ENCODE data around the gene CAPN3. TPM values are rescaled to one million over a fixed set of nuclear protein-coding genes. Genes with fewer than 3 reads are reported as not detected.

Gene CAPN3
- polyA plus RNA-seq, 1 donor from 2014 or later = 1.5 TPM

DNA sequence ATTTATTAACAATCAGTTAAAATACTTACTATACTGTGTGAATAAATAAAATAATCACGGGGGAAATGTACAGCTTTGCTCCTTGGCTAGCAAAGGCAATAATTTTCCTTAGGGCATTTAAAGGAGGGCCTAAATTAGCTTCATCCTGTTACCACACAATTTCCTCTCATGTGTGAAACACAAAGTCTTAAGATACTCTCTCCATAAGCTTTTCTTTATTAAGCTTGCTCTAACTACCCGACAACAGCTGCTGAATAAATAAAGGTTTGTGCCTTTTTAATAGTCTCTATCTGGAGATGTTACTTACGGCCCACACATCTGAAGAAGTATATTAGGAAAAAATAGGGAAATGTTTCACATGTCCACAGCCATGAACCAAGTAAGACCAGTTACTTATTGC, 102.0 kb downstream of the CAPN3 start:
- no peaks in the 10 kb centered on the region for H3K36me3 ChIP-seq (ENCODE audit: insufficient read depth, low read length)
- TF ChIP-seq, protein P1, sequence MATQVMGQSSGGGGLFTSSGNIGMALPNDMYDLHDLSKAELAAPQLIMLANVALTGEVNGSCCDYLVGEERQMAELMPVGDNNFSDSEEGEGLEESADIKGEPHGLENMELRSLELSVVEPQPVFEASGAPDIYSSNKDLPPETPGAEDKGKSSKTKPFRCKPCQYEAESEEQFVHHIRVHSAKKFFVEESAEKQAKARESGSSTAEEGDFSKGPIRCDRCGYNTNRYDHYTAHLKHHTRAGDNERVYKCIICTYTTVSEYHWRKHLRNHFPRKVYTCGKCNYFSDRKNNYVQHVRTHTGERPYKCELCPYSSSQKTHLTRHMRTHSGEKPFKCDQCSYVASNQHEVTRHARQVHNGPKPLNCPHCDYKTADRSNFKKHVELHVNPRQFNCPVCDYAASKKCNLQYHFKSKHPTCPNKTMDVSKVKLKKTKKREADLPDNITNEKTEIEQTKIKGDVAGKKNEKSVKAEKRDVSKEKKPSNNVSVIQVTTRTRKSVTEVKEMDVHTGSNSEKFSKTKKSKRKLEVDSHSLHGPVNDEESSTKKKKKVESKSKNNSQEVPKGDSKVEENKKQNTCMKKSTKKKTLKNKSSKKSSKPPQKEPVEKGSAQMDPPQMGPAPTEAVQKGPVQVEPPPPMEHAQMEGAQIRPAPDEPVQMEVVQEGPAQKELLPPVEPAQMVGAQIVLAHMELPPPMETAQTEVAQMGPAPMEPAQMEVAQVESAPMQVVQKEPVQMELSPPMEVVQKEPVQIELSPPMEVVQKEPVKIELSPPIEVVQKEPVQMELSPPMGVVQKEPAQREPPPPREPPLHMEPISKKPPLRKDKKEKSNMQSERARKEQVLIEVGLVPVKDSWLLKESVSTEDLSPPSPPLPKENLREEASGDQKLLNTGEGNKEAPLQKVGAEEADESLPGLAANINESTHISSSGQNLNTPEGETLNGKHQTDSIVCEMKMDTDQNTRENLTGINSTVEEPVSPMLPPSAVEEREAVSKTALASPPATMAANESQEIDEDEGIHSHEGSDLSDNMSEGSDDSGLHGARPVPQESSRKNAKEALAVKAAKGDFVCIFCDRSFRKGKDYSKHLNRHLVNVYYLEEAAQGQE (IDR thresholded peaks at IDR 0.05; ENCODE audit: borderline replicate concordance) = no peak
- no peak for TF ChIP-seq RAD21 (conservative IDR thresholded peaks at IDR 0.05)
- TF ChIP-seq, protein P2, sequence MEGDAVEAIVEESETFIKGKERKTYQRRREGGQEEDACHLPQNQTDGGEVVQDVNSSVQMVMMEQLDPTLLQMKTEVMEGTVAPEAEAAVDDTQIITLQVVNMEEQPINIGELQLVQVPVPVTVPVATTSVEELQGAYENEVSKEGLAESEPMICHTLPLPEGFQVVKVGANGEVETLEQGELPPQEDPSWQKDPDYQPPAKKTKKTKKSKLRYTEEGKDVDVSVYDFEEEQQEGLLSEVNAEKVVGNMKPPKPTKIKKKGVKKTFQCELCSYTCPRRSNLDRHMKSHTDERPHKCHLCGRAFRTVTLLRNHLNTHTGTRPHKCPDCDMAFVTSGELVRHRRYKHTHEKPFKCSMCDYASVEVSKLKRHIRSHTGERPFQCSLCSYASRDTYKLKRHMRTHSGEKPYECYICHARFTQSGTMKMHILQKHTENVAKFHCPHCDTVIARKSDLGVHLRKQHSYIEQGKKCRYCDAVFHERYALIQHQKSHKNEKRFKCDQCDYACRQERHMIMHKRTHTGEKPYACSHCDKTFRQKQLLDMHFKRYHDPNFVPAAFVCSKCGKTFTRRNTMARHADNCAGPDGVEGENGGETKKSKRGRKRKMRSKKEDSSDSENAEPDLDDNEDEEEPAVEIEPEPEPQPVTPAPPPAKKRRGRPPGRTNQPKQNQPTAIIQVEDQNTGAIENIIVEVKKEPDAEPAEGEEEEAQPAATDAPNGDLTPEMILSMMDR (IDR thresholded peaks at IDR 0.05; ENCODE audit: poor library complexity, severe bottlenecking) = no peak
- TF ChIP-seq TAF1 (IDR thresholded peaks at IDR 0.05; ENCODE audit: low read depth) = no peak
- no peak for TF ChIP-seq SMC3 (conservative IDR thresholded peaks at IDR 0.05; ENCODE audit: poor library complexity)
- no peak for TF ChIP-seq EZH2 (IDR thresholded peaks at IDR 0.05; ENCODE audit: borderline replicate concordance, insufficient read depth, low read length, poor library complexity, severe bottlenecking)
- no peak for TF ChIP-seq EP300 (conservative IDR thresholded peaks at IDR 0.05; ENCODE audit: poor library complexity, severe bottlenecking)
- no peak for TF ChIP-seq POLR2AphosphoS5 (IDR thresholded peaks at IDR 0.05)
- TF ChIP-seq MXI1 (conservative IDR thresholded peaks at IDR 0.05; ENCODE audit: poor library complexity, severe bottlenecking) = no peak
- H3K27me3 ChIP-seq (ENCODE audit: insufficient read depth, low read depth, low read length) = no peaks in the 10 kb centered on the region
- no peak overlapping the region for H3K4me3 ChIP-seq (ENCODE audit: low read length)
- no peak overlapping the region for H3K9ac ChIP-seq (ENCODE audit: low read length)
- H3K4me2 ChIP-seq (ENCODE audit: low read length) = no peak overlapping the region
- no peak overlapping the region for H2AFZ ChIP-seq (ENCODE audit: low read depth, low read length)
- H3K9me3 ChIP-seq (ENCODE audit: low read length) = no peaks in the 10 kb centered on the region
- H4K20me1 ChIP-seq (ENCODE audit: insufficient read depth) = no peaks in the 10 kb centered on the region
- H3F3A ChIP-seq (ENCODE audit: insufficient read depth, low read length, poor library complexity, severe bottlenecking) = no peaks in the 10 kb centered on the region
- no peaks in the 10 kb centered on the region for H3K9me2 ChIP-seq (ENCODE audit: insufficient read depth, low read length)
- H3K27ac ChIP-seq (ENCODE audit: low read length) = no peak overlapping the region
- no peaks in the 10 kb centered on the region for H3K79me2 ChIP-seq (replicated peaks; ENCODE audit: insufficient read depth, low read length)

Small RNA genes within 50 kb of the gene (small RNA-seq; reads per million reads assigned to genes)
- 0 reads per million in 3 experiments for gene RNU6-188P

Other genes with a start within 250 kb of the CAPN3 start
- gene PLA2G4F, start 202.9 kb upstream of the CAPN3 start, polyA plus RNA-seq = not detected in 2 replicates
- gene VPS39, start 151.2 kb upstream of the CAPN3 start, polyA plus RNA-seq = 59.9 and 73.5 TPM in 2 replicates
- gene GANC, start 86.3 kb upstream of the CAPN3 start, polyA plus RNA-seq = 5.3 and 6.0 TPM in 2 replicates
- gene TMEM87A, start 86.1 kb upstream of the CAPN3 start, polyA plus RNA-seq = 50.4 and 53.3 TPM in 2 replicates
- 18.6 and 24.0 TPM in 2 replicates for gene ZNF106, start 131.6 kb downstream of the CAPN3 start, polyA plus RNA-seq
- gene SNAP23, start 136.1 kb downstream of the CAPN3 start, polyA plus RNA-seq = 36.6 and 40.7 TPM in 2 replicates
- 8.4 and 11.6 TPM in 2 replicates for gene LRRC57, start 189.3 kb downstream of the CAPN3 start, polyA plus RNA-seq
- gene HAUS2, start 189.3 kb downstream of the CAPN3 start, polyA plus RNA-seq = 48.9 and 76.0 TPM in 2 replicates
- gene STARD9, start 216.1 kb downstream of the CAPN3 start, polyA plus RNA-seq = 6.4 and 7.1 TPM in 2 replicates